T follicular helper cell (primary cell): ENCODE results near the gene STAT3.
"Not testable (repeated sequence)": the region's sequence is repeated elsewhere in the genome, so short reads cannot be mapped to it uniquely, and the experiment has no call there.

Experiments
- DNase-seq: peaks from one replicate; pipeline ENCODE4 v3.0.0-alpha.2; 2020; ENCODE audit warnings: low read depth

STAT3 gene

DNA sequence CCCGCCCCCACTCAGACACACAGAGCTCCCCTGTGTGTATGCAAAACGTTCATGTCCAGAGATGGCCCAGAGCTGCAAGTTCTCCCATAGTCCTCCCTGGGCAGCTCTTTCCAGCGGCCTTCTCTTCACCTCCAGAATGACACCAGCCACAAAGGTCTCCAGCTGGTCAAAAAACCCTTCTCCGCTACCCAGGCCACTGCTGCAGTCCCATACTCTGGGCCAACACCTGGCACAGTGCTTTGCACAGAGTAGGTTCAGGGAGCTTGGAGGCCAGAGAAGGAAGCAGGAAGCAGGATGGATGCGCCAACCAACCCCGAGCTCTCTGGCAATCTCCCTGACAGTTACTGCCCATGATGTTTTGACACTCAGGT lies 110.9 kb downstream of the STAT3 start:
- no peak for DNase-seq

GRCh38 chr17:42276609-42277341 lies 111.5 kb downstream of the STAT3 start:
- no peak for DNase-seq

DNA sequence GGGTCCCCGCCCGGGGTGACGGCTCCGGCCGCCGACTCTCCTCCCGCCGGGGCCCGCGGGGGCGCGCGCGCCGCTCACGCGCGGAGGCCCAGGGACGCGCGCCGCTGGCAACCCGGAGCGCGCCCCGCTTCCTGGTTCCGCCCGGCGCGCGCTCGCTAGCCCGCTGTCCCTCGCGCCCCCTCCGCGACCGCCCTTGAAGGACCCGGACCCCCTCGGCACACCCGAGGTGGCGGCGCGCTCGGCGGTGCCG lies 112.0 kb downstream of the STAT3 start, which contains the start of gene STAT5B:
Gene STAT5B, minus strand, starts transcription at position 33 of the 250 bp plus-strand sequence. CDS start 44,264 bp downstream, outside the sequence.
- no peak for DNase-seq

DNA sequence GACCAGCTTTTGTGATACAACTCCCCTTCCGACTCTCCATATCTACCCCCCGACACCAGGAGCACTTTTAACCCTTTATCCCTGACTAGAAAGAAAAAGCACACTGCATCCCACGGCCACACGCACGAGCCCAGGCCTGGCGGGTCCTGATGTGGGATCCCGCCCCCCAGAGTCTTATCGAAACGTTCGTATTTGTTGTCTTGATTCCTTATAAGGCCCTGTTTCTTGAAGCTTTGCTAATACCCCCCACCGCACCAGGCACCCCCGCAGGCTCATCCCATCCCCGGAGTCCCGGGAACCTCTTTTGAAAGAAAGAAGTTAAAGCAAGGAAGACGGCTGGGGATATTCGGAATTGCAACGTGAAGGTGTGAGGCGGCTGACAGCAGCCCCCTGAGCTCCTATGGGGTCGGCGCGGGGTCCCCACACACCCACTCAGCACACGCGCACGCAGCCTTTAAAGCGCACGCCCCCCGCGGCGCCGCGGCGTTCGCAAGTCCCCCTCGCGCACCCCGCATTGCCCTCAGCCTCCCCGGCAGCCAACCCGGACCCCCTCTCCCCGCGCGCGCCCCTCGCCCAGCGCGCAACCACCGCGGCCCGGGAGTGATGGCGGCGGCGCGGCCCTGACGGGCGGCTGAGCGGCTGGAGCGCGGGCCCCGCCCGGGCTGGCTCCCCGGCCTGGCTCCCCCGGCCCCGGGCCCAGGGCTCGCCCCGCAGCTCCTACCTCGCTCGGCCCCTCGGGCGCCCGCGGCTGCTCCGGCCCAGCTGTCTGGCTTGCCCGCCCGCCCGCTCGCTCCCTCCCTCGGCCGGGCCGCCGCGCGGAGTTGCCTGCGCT lies 112.5 kb downstream of the STAT3 start:
- DNase-seq, result no peak

DNA sequence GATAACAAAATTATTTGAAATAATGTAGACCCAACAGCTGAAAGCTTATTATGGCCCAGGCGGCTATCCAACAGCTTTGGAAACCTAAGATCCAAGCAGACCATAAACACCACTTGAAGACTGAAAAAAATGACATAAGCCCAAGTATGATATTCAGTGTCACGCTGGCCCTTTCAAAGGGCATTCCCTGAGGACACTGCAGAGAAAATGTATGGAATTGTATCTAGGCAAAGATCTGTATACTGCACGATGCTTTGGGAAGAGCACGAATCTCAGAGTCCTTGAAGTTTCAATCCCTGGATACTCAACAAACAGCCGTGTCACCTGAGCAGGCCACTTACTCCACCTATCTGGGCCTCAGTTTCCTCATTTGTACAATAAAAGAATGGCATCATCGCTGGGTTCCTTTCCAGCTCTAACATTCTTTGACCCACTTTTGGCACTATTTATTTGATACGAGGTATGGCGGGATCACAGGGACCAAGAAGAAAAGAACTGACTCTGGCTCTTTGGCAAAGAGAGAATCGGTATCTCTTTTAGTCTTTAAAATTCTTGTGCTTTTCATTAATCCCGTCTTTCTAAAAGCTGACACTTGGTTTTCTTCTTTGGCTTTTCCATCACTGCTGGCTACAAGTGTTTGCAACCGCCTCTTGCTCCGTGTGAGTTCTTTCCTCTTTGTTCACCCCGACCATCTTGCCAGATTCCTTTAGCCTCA lies 113.3 kb downstream of the STAT3 start:
- DNase-seq, result no peak

GRCh38 chr17:42274253-42274542 lies 114.0 kb downstream of the STAT3 start:
- DNase-seq, result no peak

GRCh38 chr17:42273474-42274252 lies 114.6 kb downstream of the STAT3 start:
- no peak for DNase-seq

GRCh38 chr17:42272162-42272907 lies 115.9 kb downstream of the STAT3 start:
- DNase-seq, result no peak

GRCh38 chr17:42271779-42272035 lies 116.5 kb downstream of the STAT3 start:
- no peak for DNase-seq

GRCh38 chr17:42271006-42271778 lies 117.0 kb downstream of the STAT3 start:
- no peak for DNase-seq

DNA sequence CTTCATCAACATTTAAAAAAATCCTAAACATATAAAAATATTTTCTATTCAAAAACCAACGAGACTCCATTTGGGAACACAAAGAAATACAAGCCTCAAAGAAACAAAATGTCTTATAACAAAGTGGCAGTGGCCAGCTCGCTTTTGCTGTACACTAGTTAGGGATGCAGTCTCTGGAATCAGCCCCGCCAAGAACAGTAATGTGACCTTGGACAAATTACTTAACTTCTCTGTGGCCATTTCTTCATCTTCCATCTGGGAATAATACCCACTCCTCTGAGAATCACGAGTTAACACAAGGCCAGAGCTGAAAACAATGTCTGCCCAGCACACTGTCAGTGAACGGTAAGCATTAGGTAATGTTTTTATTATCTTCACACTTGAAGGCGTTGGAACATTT lies 117.6 kb downstream of the STAT3 start:
- DNase-seq, result no peak

GRCh38 chr17:42270170-42270535 lies 118.1 kb downstream of the STAT3 start:
- no peak for DNase-seq

DNA sequence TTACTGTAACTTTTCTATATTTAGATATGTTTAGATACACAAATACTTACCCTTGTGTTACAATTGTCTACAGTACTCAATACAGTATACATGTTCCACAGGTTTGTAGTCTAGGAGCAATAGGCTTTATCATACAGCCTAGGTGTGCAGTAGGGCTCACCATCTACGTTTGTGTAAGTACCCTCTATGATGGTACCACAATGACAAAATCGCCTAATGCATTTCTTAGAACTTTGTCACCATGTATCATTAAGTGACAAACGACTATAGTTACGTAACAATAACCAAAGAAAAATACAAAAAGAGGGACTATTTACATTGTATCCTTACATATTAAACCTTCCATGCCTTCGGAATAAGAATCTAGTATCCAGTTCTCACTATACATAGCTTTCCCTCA lies 120.0 kb downstream of the STAT3 start:
- DNase-seq, result no peak

DNA sequence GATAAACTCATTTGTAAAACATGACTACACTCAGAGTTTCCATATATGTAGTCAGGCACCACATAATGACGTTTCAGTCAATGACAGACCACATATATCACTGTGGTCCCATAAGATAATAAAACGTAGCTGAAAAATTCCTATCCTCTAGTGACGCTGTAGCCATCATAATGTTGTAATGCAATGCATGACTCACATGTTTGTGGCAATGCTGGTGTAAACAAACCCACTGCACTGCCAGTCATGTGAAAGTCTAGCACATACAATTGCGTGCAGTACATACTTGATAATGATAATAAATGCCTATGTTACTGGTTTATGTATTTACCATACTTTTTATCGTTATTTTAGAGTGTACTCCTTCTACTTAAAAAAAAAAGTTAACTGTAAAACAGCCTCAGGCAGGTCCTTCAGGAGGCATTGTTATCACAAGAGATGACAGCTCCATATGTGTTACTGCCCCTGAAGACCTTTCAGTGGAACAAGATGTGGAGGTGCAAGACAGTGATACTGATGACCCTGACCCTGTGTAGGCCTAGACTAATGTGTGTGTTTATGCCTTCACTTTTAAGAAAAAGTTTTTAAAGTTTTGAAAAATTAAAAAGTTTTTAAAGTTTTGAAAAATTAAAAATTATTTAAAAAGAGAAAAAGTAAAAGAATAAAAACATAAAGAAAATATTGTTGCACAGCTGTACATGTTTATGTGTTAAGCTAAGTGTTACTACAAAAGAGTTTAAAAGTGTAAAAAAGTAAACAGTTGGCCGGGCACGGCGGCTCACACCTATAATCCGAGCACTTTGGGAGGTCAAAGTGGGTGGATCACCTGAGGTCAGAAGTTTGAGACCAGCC lies 121.1 kb downstream of the STAT3 start:
- DNase-seq, result peak; percentile 65

DNA sequence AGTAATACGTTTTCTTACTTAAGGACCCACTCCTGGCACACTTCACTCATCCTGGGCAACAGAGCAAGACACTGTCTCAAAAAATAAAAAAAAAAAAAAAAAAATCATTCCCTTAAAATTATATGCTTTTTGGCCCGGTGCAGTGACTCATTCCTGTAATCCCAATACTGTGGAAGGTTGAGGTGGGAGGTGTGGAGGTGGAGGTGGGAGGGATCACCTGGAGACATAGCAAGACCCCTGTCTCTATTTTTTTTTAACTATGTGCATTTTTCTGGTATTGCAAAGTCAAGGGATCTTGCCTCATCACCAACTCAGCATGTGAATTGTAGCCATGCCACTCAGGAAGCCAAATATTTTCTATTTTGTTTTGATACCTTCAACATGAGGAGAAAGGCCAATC lies 121.8 kb downstream of the STAT3 start:
- DNase-seq, result no peak

GRCh38 chr17:42264366-42264765 lies 123.9 kb downstream of the STAT3 start:
- not testable (repeated sequence) for DNase-seq
